Prostate gland (tissue), 2 donors: ENCODE results near the gene DNM3. TPM values are rescaled to one million over a fixed set of nuclear protein-coding genes. Genes with fewer than 3 reads are reported as not detected.

Experiments used
- DNase-seq: peaks from one replicate; pipeline ENCODE4 v3.0.0-alpha.2; 2019; ENCODE audit warnings: low spot score
- H3K27ac ChIP-seq, 2 donors: fragments of 200-600 bp; sonication (generic); 2 replicates each; pipeline ENCODE4 v1.5.1; 2017 to 2019
- H3K27me3 ChIP-seq: fragments of 200-600 bp; sonication (generic); replicated peaks from 2 replicates; pipeline ENCODE4 v1.5.1; 2019; ENCODE audit not compliant: insufficient read depth
- H3K36me3 ChIP-seq, 2 donors: fragments of 200-600 bp; sonication (generic); 1 replicate in 1 of 2; 2 replicates in 1 of 2; pipeline versions ENCODE4 v1.5.1 to v1.8.1; 2017 to 2019
- H3K4me1 ChIP-seq: fragments of 200-600 bp; sonication (generic); replicated peaks from 2 replicates; pipeline ENCODE4 v1.5.1; 2019
- H3K4me3 ChIP-seq, 2 donors: fragments of 200-600 bp; sonication (generic); 2 replicates each; pipeline ENCODE4 v1.5.1; 2017 to 2019
- H3K9me3 ChIP-seq: fragments of 200-600 bp; sonication (generic); 2 replicates; pipeline ENCODE4 v1.5.1; 2017
- POLR2A ChIP-seq: fragments of 450-650 bp; IDR thresholded peaks from one replicate; pipeline ENCODE4 v1.6.1; 2016; ENCODE audit warnings: antibody characterized with exemption, mild to moderate bottlenecking
- POLR2AphosphoS5 ChIP-seq: sonication (generic); formaldehyde crosslinking; IDR thresholded peaks from one replicate; pipeline ENCODE4 v1.6.1; 2017; ENCODE audit warnings: antibody characterized with exemption
- WGBS: methylation state at CpG from one replicate; pipeline ENCODE4 v1.1.5; 2018; 5-methylcytosine and 5-hydroxymethylcytosine counted together
- intact Hi-C: fragments of 100-400 bp; cut with DNase I; formaldehyde crosslinking; loops from one replicate; pipeline ENCODE4 v1.14.2; 2022
- total RNA-seq, 2 donors: library from RNA; depleted of rRNA; stranded (reverse); fragments of >200 nt; gene quantifications; one replicate each; pipeline ENCODE4 v1.1.0, GENCODE V29; 2016
- TF ChIP-seq, protein P1 (sequence below), 4 experiments: fragments of 200-600 bp in 2 of 4; fragments of 450-650 bp in 2 of 4; sonication (generic) in 2 of 4; IDR thresholded peaks; 1 replicate in 3 of 4; 2 replicates in 1 of 4; pipeline ENCODE4 v1.5.1; 2016 to 2019; ENCODE audit warnings: antibody characterized with exemption in 4 of 4, mild to moderate bottlenecking in 2 of 4, moderate library complexity in 2 of 4

The DNM3 gene
- total RNA-seq, 2 donors from 2014 or later, result 2.3 to 5.3 TPM

DNA sequence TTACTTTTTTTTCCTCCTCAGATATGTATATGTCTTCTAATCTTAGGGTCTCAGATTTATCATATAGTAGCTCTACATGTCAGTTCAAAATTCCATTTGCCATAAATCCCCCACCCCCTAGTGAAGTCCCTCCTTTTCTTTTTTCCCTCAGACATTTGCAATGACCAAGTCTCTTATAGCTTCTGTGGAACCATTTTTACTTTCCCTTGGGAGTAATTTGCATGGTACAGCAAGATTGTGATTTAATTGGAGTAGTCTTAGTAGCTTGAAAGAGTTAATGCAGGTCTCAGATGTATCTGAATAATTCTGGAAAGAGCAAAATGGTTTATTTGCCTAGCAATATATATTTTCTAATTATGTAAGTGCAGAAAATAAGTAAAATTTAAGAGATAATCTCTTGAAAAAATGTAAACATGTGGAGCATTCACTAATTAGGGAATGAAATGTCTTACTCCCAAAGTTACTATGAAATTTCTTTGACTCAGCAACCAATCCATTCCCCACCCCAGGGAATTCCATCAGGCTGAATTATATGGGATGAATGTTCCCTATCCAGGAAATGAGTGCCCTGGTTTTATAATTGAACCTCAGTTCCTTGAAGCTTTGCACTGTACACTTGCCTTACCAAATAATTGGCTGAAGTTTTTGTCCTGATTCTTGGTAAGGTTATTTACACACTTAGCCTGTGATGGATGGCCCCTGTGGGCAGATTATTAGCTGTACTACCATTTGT lies 267.0 kb downstream of the DNM3 start:
- Histone ChIP-seq H3K36me3 (no peaks in the 10 kb centered on the region), H3K4me1 (no peaks in the 10 kb centered on the region), H3K27ac (no peak overlapping the region), H3K9me3 (no peaks in the 10 kb centered on the region), H3K27me3 (no peaks in the 10 kb centered on the region), H3K4me3 (no peak overlapping the region)
- no peak for TF ChIP-seq POLR2AphosphoS5
- TF ChIP-seq POLR2A, result no peak
- TF ChIP-seq, protein P1, sequence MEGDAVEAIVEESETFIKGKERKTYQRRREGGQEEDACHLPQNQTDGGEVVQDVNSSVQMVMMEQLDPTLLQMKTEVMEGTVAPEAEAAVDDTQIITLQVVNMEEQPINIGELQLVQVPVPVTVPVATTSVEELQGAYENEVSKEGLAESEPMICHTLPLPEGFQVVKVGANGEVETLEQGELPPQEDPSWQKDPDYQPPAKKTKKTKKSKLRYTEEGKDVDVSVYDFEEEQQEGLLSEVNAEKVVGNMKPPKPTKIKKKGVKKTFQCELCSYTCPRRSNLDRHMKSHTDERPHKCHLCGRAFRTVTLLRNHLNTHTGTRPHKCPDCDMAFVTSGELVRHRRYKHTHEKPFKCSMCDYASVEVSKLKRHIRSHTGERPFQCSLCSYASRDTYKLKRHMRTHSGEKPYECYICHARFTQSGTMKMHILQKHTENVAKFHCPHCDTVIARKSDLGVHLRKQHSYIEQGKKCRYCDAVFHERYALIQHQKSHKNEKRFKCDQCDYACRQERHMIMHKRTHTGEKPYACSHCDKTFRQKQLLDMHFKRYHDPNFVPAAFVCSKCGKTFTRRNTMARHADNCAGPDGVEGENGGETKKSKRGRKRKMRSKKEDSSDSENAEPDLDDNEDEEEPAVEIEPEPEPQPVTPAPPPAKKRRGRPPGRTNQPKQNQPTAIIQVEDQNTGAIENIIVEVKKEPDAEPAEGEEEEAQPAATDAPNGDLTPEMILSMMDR (IDR thresholded peaks at IDR 0.05), result no peak
- intact Hi-C loops, result no loop called here
- DNase-seq, result no peak

DNA sequence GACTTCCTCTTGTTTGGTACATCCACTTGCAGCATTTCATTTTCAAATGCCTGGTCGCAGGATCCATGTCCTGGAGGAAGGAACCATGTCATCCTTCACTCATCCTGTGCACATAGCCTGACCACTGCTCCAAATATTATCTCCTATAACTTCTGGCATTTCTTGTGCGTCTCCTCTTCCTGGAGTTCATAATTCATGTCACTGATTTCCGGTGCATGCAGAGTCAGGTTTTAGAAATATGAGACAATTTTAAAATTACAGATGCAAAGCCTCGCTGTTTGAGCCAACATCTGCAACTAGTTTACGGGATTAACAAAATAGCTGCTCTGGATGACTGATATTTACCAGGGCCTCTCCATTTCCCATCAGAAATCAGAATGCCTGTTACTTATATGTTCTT lies 268.1 kb downstream of the DNM3 start:
- no peaks in the 10 kb centered on the region for H3K9me3 ChIP-seq
- no peaks in the 10 kb centered on the region for H3K4me1 ChIP-seq
- WGBS, result 63% methylated on average over 5 of the region's 5 CpGs
- H3K27me3 ChIP-seq, result no peaks in the 10 kb centered on the region
- DNase-seq, result no peak
- no peak for TF ChIP-seq POLR2AphosphoS5
- TF ChIP-seq, protein P1 (IDR thresholded peaks at IDR 0.05), result no peak
- TF ChIP-seq POLR2A, result no peak
- intact Hi-C loops, result no loop called here
- no peaks in the 10 kb centered on the region for H3K36me3 ChIP-seq
- H3K27ac ChIP-seq, result no peak overlapping the region
- H3K4me3 ChIP-seq, result no peak overlapping the region

DNA sequence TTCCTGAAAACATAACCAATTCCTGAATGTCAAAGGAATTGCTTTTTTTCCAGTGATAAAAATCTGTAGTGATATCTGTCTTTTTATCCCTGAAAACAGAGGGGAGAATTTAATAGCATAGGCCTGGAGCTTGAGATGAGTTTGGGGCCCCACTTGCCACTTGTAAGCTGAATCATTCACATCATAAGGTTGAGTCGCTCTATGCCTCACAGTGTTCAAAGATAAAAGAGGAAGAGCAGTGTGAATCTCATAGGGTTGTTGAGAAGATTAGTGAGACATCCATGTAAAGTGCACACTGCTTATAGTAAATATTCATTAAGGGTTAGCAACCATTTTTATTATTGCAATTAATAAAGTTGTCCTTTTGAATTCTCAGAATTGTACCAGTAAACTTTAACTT lies 271.3 kb downstream of the DNM3 start:
- 97% methylated on average over 1 of the region's 1 CpG for WGBS

DNA sequence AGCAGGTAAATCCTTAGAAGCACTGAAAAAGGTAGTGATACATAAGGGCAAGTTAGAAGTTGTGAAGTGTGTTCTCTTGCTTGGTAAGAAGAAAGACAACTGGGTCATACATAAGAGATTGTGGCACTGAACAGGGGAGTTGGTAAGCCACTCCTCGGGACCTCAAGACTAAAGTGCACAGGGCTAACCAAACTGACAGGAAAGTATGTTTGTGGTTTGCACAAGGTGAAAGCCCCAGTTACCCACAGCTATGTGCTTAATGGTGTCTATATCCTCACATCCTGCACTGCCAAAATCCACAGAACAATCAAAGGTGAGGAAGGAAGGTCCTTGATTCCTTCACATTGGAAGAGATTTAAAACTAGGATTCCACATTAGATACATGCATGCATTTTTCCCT lies 276.5 kb downstream of the DNM3 start:
- Histone ChIP-seq H3K9me3 (no peaks in the 10 kb centered on the region), H3K27ac (no peak overlapping the region), H3K36me3 (no peaks in the 10 kb centered on the region), H3K4me3 (no peak overlapping the region), H3K27me3 (no peaks in the 10 kb centered on the region), H3K4me1 (no peaks in the 10 kb centered on the region)
- DNase-seq, result no peak
- intact Hi-C loops, result no loop called here
- 73% methylated on average over 1 of the region's 1 CpG for WGBS
- no peak for TF ChIP-seq POLR2AphosphoS5

More for the DNA sequence above, 271.3 kb downstream of the DNM3 start:
- DNase-seq, result no peak
- H3K27ac ChIP-seq, result no peak overlapping the region
- H3K9me3 ChIP-seq, result no peaks in the 10 kb centered on the region
- TF ChIP-seq POLR2AphosphoS5, result no peak
- no peak for TF ChIP-seq POLR2A
- TF ChIP-seq, protein P1 (IDR thresholded peaks at IDR 0.05), result no peak
- no peak overlapping the region for H3K4me3 ChIP-seq
- no peaks in the 10 kb centered on the region for H3K4me1 ChIP-seq
- intact Hi-C loops, result no loop called here
- H3K36me3 ChIP-seq, result no peaks in the 10 kb centered on the region
- H3K27me3 ChIP-seq, result no peaks in the 10 kb centered on the region

DNA sequence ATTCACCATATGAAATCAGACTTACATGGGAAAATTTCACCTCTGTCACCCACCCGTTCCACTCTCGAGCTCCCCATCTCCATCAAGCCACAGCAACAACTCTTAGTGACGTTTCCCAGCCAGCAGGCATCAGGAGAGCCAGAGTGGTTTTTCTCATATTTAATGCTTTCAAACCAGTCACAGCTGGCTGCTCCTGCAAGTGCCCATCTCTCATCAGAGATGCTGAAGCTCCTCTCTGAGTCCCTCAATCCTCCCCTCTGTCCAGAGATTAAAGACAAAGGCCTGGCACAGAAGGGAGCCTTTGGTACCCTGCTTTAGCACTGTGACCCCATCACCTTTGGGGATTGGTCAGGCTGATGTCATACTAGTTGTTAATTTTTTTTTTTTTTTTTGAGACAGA lies 277.3 kb downstream of the DNM3 start:
- WGBS, result 89% methylated on average over 3 of the region's 3 CpGs
- Histone ChIP-seq H3K4me3 (no peak overlapping the region), H3K9me3 (no peaks in the 10 kb centered on the region), H3K4me1 (no peaks in the 10 kb centered on the region), H3K36me3 (no peaks in the 10 kb centered on the region), H3K27me3 (no peaks in the 10 kb centered on the region), H3K27ac (no peak overlapping the region)
- TF ChIP-seq, protein P1 (IDR thresholded peaks at IDR 0.05), result no peak
- TF ChIP-seq POLR2AphosphoS5 (no peak), POLR2A (no peak)
- intact Hi-C loops, result no loop called here
- no peak for DNase-seq
